HG02763 (cell line): ENCODE results near the gene MS4A12.
"Not testable (repeated sequence)": the region's sequence is repeated elsewhere in the genome, so short reads cannot be mapped to it uniquely, and the experiment has no call there.

Experiments used
- ATAC-seq: cut with Tn5 transposase; IDR thresholded peaks from one replicate; pipeline ENCODE4 v1.9.1; 2021; ENCODE audit warnings: mild to moderate bottlenecking, moderate library complexity; ENCODE audit not compliant: unreplicated experiment

MS4A12 gene

GRCh38 chr11:60492488-60493009 is at the start of gene MS4A12:
MS4A12 (plus strand) TSS chr11:60492778; CDS start chr11:60497319, 4,541 bp downstream.
- no peak for ATAC-seq

- ATAC-seq = no peak
Observed at GRCh38 chr11:60447070-60447469, 45.5 kb upstream of the MS4A12 start.

GRCh38 chr11:60447846-60448245 is 44.7 kb upstream of the MS4A12 start:
- ATAC-seq = no peak

GRCh38 chr11:60451185-60451584 is 41.4 kb upstream of the MS4A12 start:
- not testable (repeated sequence) for ATAC-seq

- ATAC-seq = no peak
Observed at GRCh38 chr11:60454212-60454611, 38.4 kb upstream of the MS4A12 start.

GRCh38 chr11:60455531-60456042 is 37.0 kb upstream of the MS4A12 start, which contains the start of gene MS4A1:
MS4A1 (plus strand) TSS chr11:60455847; CDS start chr11:60462375, 6,528 bp downstream.
- ATAC-seq = peak; percentile 80

- peak; percentile 31 for ATAC-seq
Observed at GRCh38 chr11:60457576-60457975, 35.0 kb upstream of the MS4A12 start.

- no peak for ATAC-seq
Observed at GRCh38 chr11:60459345-60459744, 33.2 kb upstream of the MS4A12 start.

- ATAC-seq = no peak
Observed at GRCh38 chr11:60468829-60469228, 23.7 kb upstream of the MS4A12 start.

GRCh38 chr11:60469723-60470122 is 22.9 kb upstream of the MS4A12 start:
- ATAC-seq = no peak

- ATAC-seq = no peak
Observed at GRCh38 chr11:60477035-60477445, 15.5 kb upstream of the MS4A12 start.

- ATAC-seq = no peak
Observed at GRCh38 chr11:60482361-60482760, 10.2 kb upstream of the MS4A12 start.

GRCh38 chr11:60485987-60486386 is 6.6 kb upstream of the MS4A12 start:
- peak; percentile 91 for ATAC-seq

GRCh38 chr11:60493454-60493853 is 876 bp downstream of the MS4A12 start:
- ATAC-seq = no peak

- ATAC-seq = peak; percentile 16
Observed at GRCh38 chr11:60498399-60498798, 5.8 kb downstream of the MS4A12 start.

- ATAC-seq = peak; percentile 77
Observed at GRCh38 chr11:60498853-60499252, 6.3 kb downstream of the MS4A12 start.

- no peak for ATAC-seq
Observed at GRCh38 chr11:60500276-60500910, 7.8 kb downstream of the MS4A12 start.

GRCh38 chr11:60502221-60502775 is 9.7 kb downstream of the MS4A12 start:
- ATAC-seq = no peak

GRCh38 chr11:60504219-60504905 is 11.8 kb downstream of the MS4A12 start:
- ATAC-seq = no peak

GRCh38 chr11:60509609-60510008 is 17.0 kb downstream of the MS4A12 start:
- ATAC-seq = not testable (repeated sequence)

- not testable (repeated sequence) for ATAC-seq
Observed at GRCh38 chr11:60510209-60510608, 17.6 kb downstream of the MS4A12 start.

- no peak for ATAC-seq
Observed at GRCh38 chr11:60511393-60511792, 18.8 kb downstream of the MS4A12 start.
